Panc1 (cell line): ENCODE measurements around the gene KTN1.

Experiments
- TF ChIP-seq, protein P1 (sequence below): fragments of 450-650 bp; IDR thresholded peaks from 2 replicates; pipeline ENCODE4 v1.5.1; 2017; ENCODE audit warnings: mild to moderate bottlenecking
- TF ChIP-seq, protein P2 (sequence below), 2 experiments: IDR thresholded peaks; 2 replicates each; pipeline ENCODE4 v1.6.1; 2011 to 2012; ENCODE audit warnings: low read depth in 2 of 2, control low read depth in 1 of 2, low read length in 1 of 2, mild to moderate bottlenecking in 1 of 2, moderate library complexity in 1 of 2; ENCODE audit not compliant: insufficient read depth in 1 of 2

DNA sequence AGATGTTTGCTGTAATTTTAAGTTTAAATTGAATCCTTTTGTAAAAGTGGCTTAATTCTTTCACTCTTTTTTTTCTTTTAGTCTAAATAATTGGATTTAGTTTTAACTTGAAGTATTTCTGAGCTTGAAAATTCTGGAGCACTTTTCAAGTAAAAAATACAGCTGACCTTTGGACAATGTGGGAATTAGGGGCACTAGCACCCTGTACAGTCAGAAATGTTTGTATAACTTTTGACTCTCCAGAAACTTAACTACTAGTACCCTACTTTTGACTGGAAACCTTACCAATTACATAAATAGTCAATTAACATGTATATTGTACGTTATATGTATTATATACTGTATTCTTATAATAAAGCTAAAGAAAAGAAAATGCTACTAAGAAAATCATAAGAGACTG lies 7.8 kb downstream of the KTN1 start:
- TF ChIP-seq, protein P1, sequence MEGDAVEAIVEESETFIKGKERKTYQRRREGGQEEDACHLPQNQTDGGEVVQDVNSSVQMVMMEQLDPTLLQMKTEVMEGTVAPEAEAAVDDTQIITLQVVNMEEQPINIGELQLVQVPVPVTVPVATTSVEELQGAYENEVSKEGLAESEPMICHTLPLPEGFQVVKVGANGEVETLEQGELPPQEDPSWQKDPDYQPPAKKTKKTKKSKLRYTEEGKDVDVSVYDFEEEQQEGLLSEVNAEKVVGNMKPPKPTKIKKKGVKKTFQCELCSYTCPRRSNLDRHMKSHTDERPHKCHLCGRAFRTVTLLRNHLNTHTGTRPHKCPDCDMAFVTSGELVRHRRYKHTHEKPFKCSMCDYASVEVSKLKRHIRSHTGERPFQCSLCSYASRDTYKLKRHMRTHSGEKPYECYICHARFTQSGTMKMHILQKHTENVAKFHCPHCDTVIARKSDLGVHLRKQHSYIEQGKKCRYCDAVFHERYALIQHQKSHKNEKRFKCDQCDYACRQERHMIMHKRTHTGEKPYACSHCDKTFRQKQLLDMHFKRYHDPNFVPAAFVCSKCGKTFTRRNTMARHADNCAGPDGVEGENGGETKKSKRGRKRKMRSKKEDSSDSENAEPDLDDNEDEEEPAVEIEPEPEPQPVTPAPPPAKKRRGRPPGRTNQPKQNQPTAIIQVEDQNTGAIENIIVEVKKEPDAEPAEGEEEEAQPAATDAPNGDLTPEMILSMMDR: no peak
- TF ChIP-seq, protein P2, sequence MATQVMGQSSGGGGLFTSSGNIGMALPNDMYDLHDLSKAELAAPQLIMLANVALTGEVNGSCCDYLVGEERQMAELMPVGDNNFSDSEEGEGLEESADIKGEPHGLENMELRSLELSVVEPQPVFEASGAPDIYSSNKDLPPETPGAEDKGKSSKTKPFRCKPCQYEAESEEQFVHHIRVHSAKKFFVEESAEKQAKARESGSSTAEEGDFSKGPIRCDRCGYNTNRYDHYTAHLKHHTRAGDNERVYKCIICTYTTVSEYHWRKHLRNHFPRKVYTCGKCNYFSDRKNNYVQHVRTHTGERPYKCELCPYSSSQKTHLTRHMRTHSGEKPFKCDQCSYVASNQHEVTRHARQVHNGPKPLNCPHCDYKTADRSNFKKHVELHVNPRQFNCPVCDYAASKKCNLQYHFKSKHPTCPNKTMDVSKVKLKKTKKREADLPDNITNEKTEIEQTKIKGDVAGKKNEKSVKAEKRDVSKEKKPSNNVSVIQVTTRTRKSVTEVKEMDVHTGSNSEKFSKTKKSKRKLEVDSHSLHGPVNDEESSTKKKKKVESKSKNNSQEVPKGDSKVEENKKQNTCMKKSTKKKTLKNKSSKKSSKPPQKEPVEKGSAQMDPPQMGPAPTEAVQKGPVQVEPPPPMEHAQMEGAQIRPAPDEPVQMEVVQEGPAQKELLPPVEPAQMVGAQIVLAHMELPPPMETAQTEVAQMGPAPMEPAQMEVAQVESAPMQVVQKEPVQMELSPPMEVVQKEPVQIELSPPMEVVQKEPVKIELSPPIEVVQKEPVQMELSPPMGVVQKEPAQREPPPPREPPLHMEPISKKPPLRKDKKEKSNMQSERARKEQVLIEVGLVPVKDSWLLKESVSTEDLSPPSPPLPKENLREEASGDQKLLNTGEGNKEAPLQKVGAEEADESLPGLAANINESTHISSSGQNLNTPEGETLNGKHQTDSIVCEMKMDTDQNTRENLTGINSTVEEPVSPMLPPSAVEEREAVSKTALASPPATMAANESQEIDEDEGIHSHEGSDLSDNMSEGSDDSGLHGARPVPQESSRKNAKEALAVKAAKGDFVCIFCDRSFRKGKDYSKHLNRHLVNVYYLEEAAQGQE (IDR thresholded peaks at IDR 0.05; ENCODE audit: insufficient read depth in 1 of 2, low read depth in 2 of 2, low read length in 1 of 2): no peak
